H9 (cell line): ENCODE measurements around the gene SLC25A22. TPM values are rescaled to one million over a fixed set of nuclear protein-coding genes. Genes with fewer than 3 reads are reported as not detected.

Experiments used
- DNase-seq: peaks from one replicate; pipeline ENCODE4 v3.0.0-alpha.2; 2017
- H2AFZ ChIP-seq: one replicate; pipeline ENCODE4 v1.6.1; 2013; ENCODE audit warnings: mild to moderate bottlenecking, low read length, control low read depth, moderate library complexity
- H2AK5ac ChIP-seq: 2 replicates; pipeline ENCODE4 v1.6.1; 2013; ENCODE audit warnings: low read length, control low read depth, mixed read lengths; ENCODE audit not compliant: insufficient read length
- H2BK120ac ChIP-seq: one replicate; pipeline ENCODE4 v1.6.1; 2013; ENCODE audit warnings: low read depth, mild to moderate bottlenecking, low read length, control low read depth, inconsistent platforms; ENCODE audit not compliant: poor library complexity, severe bottlenecking
- H2BK12ac ChIP-seq: 2 replicates; pipeline ENCODE4 v1.6.1; 2013; ENCODE audit warnings: low read length, control low read depth, mixed read lengths, low read depth; ENCODE audit not compliant: insufficient read length
- H2BK15ac ChIP-seq: 2 replicates; pipeline ENCODE4 v1.6.1; 2013; ENCODE audit warnings: low read depth, low read length, control low read depth
- H2BK20ac ChIP-seq: one replicate; pipeline ENCODE4 v1.6.1; 2013; ENCODE audit warnings: low read depth, mild to moderate bottlenecking, low read length, control low read depth, inconsistent platforms; ENCODE audit not compliant: poor library complexity, severe bottlenecking
- H2BK5ac ChIP-seq: 2 replicates; pipeline ENCODE4 v1.6.1; 2013; ENCODE audit warnings: low read length, control low read depth, mixed read lengths; ENCODE audit not compliant: insufficient read length
- H3K14ac ChIP-seq: 2 replicates; pipeline ENCODE4 v1.6.1; 2013; ENCODE audit warnings: low read length, control low read depth; ENCODE audit not compliant: insufficient read depth
- H3K18ac ChIP-seq: 2 replicates; pipeline ENCODE4 v1.6.1; 2013; ENCODE audit warnings: low read depth, mild to moderate bottlenecking, mixed read lengths, low read length, control low read depth; ENCODE audit not compliant: insufficient read length
- H3K23ac ChIP-seq: 2 replicates; pipeline ENCODE4 v1.6.1; 2013; ENCODE audit warnings: low read length, control low read depth, mixed read lengths, low read depth; ENCODE audit not compliant: insufficient read length
- H3K23me2 ChIP-seq: 2 replicates; pipeline ENCODE4 v1.6.1; 2013; ENCODE audit warnings: low read depth, mild to moderate bottlenecking, mixed read lengths, low read length, control low read depth; ENCODE audit not compliant: insufficient read length, poor library complexity, severe bottlenecking
- H3K27ac ChIP-seq: 2 replicates; pipeline ENCODE4 v1.5.1; 2013; ENCODE audit warnings: low read length, control low read depth, mixed read lengths, low read depth; ENCODE audit not compliant: insufficient read length
- H3K27me3 ChIP-seq: 2 replicates; pipeline ENCODE4 v1.6.1; 2013; ENCODE audit warnings: low read length, control low read depth, inconsistent platforms; ENCODE audit not compliant: insufficient read depth
- H3K4ac ChIP-seq: 2 replicates; pipeline ENCODE4 v1.6.1; 2013; ENCODE audit warnings: low read depth, mild to moderate bottlenecking, control low read depth, inconsistent platforms, low read length, moderate library complexity
- H3K4me1 ChIP-seq: 2 replicates; pipeline ENCODE4 v1.6.1; 2013; ENCODE audit warnings: low read length, control low read depth, inconsistent platforms; ENCODE audit not compliant: insufficient read depth
- H3K4me2 ChIP-seq: 2 replicates; pipeline ENCODE4 v1.6.1; 2013; ENCODE audit warnings: low read length, control low read depth, mixed read lengths; ENCODE audit not compliant: insufficient read length, insufficient read depth
- H3K56ac ChIP-seq: 2 replicates; pipeline ENCODE4 v1.6.1; 2013; ENCODE audit warnings: low read depth, mild to moderate bottlenecking, mixed read lengths, low read length, control low read depth; ENCODE audit not compliant: insufficient read length
- H3K79me1 ChIP-seq: 2 replicates; pipeline ENCODE4 v1.6.1; 2013; ENCODE audit warnings: low read depth, mild to moderate bottlenecking, moderate library complexity, low read length, control low read depth, inconsistent platforms; ENCODE audit not compliant: insufficient read depth, poor library complexity, severe bottlenecking
- H3K79me2 ChIP-seq: 2 replicates; pipeline ENCODE4 v1.6.1; 2013; ENCODE audit warnings: low read length, control low read depth, inconsistent platforms; ENCODE audit not compliant: insufficient read depth
- H3K9ac ChIP-seq: 2 replicates; pipeline ENCODE4 v1.6.1; 2013; ENCODE audit warnings: low read length, control low read depth, mixed read lengths; ENCODE audit not compliant: insufficient read length; ENCODE audit errors: extremely low read depth
- H3K9me3 ChIP-seq: one replicate; pipeline ENCODE4 v1.6.1; 2013; ENCODE audit warnings: low read depth, low read length, inconsistent platforms; ENCODE audit not compliant: control insufficient read depth
- H3T11ph ChIP-seq: one replicate; pipeline ENCODE4 v1.6.1; 2013; ENCODE audit warnings: mild to moderate bottlenecking, low read length, control low read depth, inconsistent platforms
- H4K20me1 ChIP-seq: one replicate; pipeline ENCODE4 v1.6.1; 2013; ENCODE audit not compliant: control insufficient read depth, insufficient read length, insufficient read depth
- H4K5ac ChIP-seq: 2 replicates; pipeline ENCODE4 v1.6.1; 2013; ENCODE audit warnings: low read depth, mild to moderate bottlenecking, mixed read lengths, low read length, control low read depth; ENCODE audit not compliant: insufficient read length
- H4K8ac ChIP-seq: replicated peaks from 2 replicates; pipeline ENCODE4 v1.6.1; 2013; ENCODE audit warnings: low read length, control low read depth, mixed read lengths, low read depth; ENCODE audit not compliant: insufficient read length
- H4K91ac ChIP-seq: 2 replicates; pipeline ENCODE4 v1.6.1; 2013; ENCODE audit warnings: low read depth, mild to moderate bottlenecking, moderate library complexity, mixed read lengths, low read length, control low read depth; ENCODE audit not compliant: insufficient read length
- H3K27ac Mint-ChIP-seq, 3 experiments: 2 replicates in 2 of 3; 3 replicates in 1 of 3; pipeline ENCODE4 v1.8.0; 2020 to 2021; ENCODE audit warnings: mixed read lengths in 3 of 3, mild to moderate bottlenecking in 1 of 3, moderate library complexity in 1 of 3
- H3K27me3 Mint-ChIP-seq: 2 replicates; pipeline ENCODE4 v1.8.0; 2021; ENCODE audit warnings: low read depth, mild to moderate bottlenecking, moderate library complexity, mixed read lengths
- H3K36me3 Mint-ChIP-seq, 3 experiments: 2 replicates in 2 of 3; 3 replicates in 1 of 3; pipeline ENCODE4 v1.8.0; 2020 to 2021; ENCODE audit warnings: low read depth in 3 of 3, mixed read lengths in 3 of 3; ENCODE audit not compliant: insufficient read depth in 1 of 3
- H3K4me1 Mint-ChIP-seq, 2 experiments: 2 replicates each; pipeline ENCODE4 v1.8.0; 2020; ENCODE audit warnings: mixed read lengths in 2 of 2
- H3K4me3 Mint-ChIP-seq, 2 experiments: 2 replicates in 1 of 2; 3 replicates in 1 of 2; pipeline ENCODE4 v1.8.0; 2020 to 2021; ENCODE audit warnings: mild to moderate bottlenecking in 2 of 2, mixed read lengths in 2 of 2, moderate library complexity in 1 of 2
- H3K9me3 Mint-ChIP-seq, 2 experiments: 2 replicates in 1 of 2; 3 replicates in 1 of 2; pipeline ENCODE4 v1.8.0; 2020; ENCODE audit warnings: mild to moderate bottlenecking in 2 of 2, mixed read lengths in 2 of 2, moderate library complexity in 1 of 2
- CTCF ChIP-seq: fragments of 200-600 bp; sonication (generic); conservative IDR thresholded peaks from 3 replicates; pipeline ENCODE4 v1.8.0; 2021; ENCODE audit warnings: antibody characterized with exemption, mild to moderate bottlenecking
- WGBS: extraction: QIAGEN DNeasy Blood & Tissue Kit; methylation state at CpG from one replicate; pipeline ENCODE4 v1.1.7; 2013; ENCODE audit warnings: missing lambda C conversion rate, low lambda C conversion rate, mixed read lengths; ENCODE audit not compliant: insufficient read length; ENCODE audit errors: extremely low coverage; 5-methylcytosine and 5-hydroxymethylcytosine counted together
- total RNA-seq: library from RNA; stranded (reverse); gene quantifications from 2 replicates; pipeline ENCODE4 v1.2.1, GENCODE V29; 2021

The SLC25A22 gene
- total RNA-seq, 1 experiment from 2014 or later: 51.9 TPM

- H3K56ac ChIP-seq: no peak overlapping the region
- no peak overlapping the region for H2BK12ac ChIP-seq
- no peak overlapping the region for H3K23ac ChIP-seq
- no peak overlapping the region for H2BK20ac ChIP-seq
- no peaks in the 10 kb centered on the region; the same call in 1 of the 2 replicates for H3K4me1 ChIP-seq
- no peak overlapping the region for H4K5ac ChIP-seq
- H2AK5ac ChIP-seq: no peak overlapping the region
- no peak overlapping the region for H2BK5ac ChIP-seq
- no peak for TF ChIP-seq CTCF
- no peaks in the 10 kb centered on the region for H3K79me1 ChIP-seq
- no peak overlapping the region for H3K18ac ChIP-seq
- DNase-seq: no peak
- Mint-ChIP-seq H3K36me3 (peaks cover 0 to 18% (median 11%) of the 10 kb centered on the region in 3 experiments; a peak in 4 of 7 replicates), H3K9me3 (no peaks in the 10 kb centered on the region), H3K4me3 (peak overlapping the region; percentile 75 to 87), H3K27me3 (no peaks in the 10 kb centered on the region), H3K27ac (0 out of 7 replicates have a peak overlapping the region, but pooled peaks of 1 of the 3 experiments have one; percentile 51), H3K4me1 (peaks cover 8 to 18% of the 10 kb centered on the region in 2 experiments)
- H3K9ac ChIP-seq: peak overlapping the region; percentile 10
- peaks cover 9% of the 10 kb centered on the region for H3K23me2 ChIP-seq
- H3K27me3 ChIP-seq: no peaks in the 10 kb centered on the region
- peak overlapping the region; percentile 16 for H3K14ac ChIP-seq
- H2AFZ ChIP-seq: no peak overlapping the region
- no peaks in the 10 kb centered on the region for H3K9me3 ChIP-seq
- no peak overlapping the region for H4K91ac ChIP-seq
- H3T11ph ChIP-seq: no peak overlapping the region
- H3K4me2 ChIP-seq: peak overlapping the region; percentile 72
- WGBS: no CpG with 5 or more reads among the region's 18 CpGs
- H3K27ac ChIP-seq: no peak overlapping the region
- no peaks in the 10 kb centered on the region for H3K79me2 ChIP-seq
- no peak overlapping the region for H2BK15ac ChIP-seq
- no peak overlapping the region for H3K4ac ChIP-seq
- peaks cover 2% of the 10 kb centered on the region for H4K20me1 ChIP-seq
- H4K8ac ChIP-seq: no peak overlapping the region
- H2BK120ac ChIP-seq: no peak overlapping the region
Measured at GRCh38 chr11:796565-797295, 1.4 kb downstream of the SLC25A22 start.
